COLO829 (cell line): ENCODE results near the gene HOATZ.

Source experiments
- DNase-seq: peaks from one replicate; pipeline ENCODE4 v3.0.0; 2012; ENCODE audit warnings: low spot score

The HOATZ gene

GRCh38 chr11:111549196-111549868, 34.8 kb downstream of the HOATZ start:
- no peak for DNase-seq

- DNase-seq, result no peak
Measured at GRCh38 chr11:111549869-111550203, 35.3 kb downstream of the HOATZ start.

GRCh38 chr11:111550258-111550657, 35.7 kb downstream of the HOATZ start:
- no peak for DNase-seq

GRCh38 chr11:111554532-111554931, 40.0 kb downstream of the HOATZ start:
- no peak for DNase-seq

- no peak for DNase-seq
Measured at GRCh38 chr11:111555255-111555654, 40.7 kb downstream of the HOATZ start.

- no peak for DNase-seq
Measured at GRCh38 chr11:111557425-111558111, 43.0 kb downstream of the HOATZ start.

- no peak for DNase-seq
Measured at GRCh38 chr11:111559800-111560464, 45.4 kb downstream of the HOATZ start.

GRCh38 chr11:111560800-111561199, 46.2 kb downstream of the HOATZ start:
- DNase-seq, result no peak

GRCh38 chr11:111561306-111561705, 46.7 kb downstream of the HOATZ start:
- DNase-seq, result no peak

GRCh38 chr11:111561791-111562325, 47.3 kb downstream of the HOATZ start:
- DNase-seq, result peak; percentile 30

- no peak for DNase-seq
Measured at GRCh38 chr11:111562692-111563389, 48.3 kb downstream of the HOATZ start.

- DNase-seq, result peak; percentile 78
Measured at GRCh38 chr11:111565114-111565720, 50.6 kb downstream of the HOATZ start.

- DNase-seq, result no peak
Measured at GRCh38 chr11:111566324-111566723, 51.7 kb downstream of the HOATZ start.

GRCh38 chr11:111569476-111569875, 54.9 kb downstream of the HOATZ start:
- no peak for DNase-seq

GRCh38 chr11:111570796-111571195, 56.2 kb downstream of the HOATZ start:
- no peak for DNase-seq

GRCh38 chr11:111571829-111572501, 57.4 kb downstream of the HOATZ start:
- no peak for DNase-seq

- DNase-seq, result no peak
Measured at GRCh38 chr11:111572581-111572980, 58.0 kb downstream of the HOATZ start.

- no peak for DNase-seq
Measured at GRCh38 chr11:111573821-111574249, 59.3 kb downstream of the HOATZ start.

- no peak for DNase-seq
Measured at GRCh38 chr11:111574373-111575225, 60.0 kb downstream of the HOATZ start.

- no peak for DNase-seq
Measured at GRCh38 chr11:111575740-111576139, 61.2 kb downstream of the HOATZ start.
